AG10803 (cell line): ENCODE measurements around the gene MAN2A1.

ENCODE experiments used
- DNase-seq: peaks from one replicate; pipeline ENCODE4 v3.0.0; 2010; ENCODE audit warnings: low read depth
- H3K4me3 ChIP-seq: 2 replicates; pipeline ENCODE4 v1.5.1; 2011; ENCODE audit warnings: mild to moderate bottlenecking, low read length, control low read depth
- TF ChIP-seq, protein P1 (sequence below): conservative IDR thresholded peaks from 2 replicates; pipeline ENCODE4 v1.5.1; 2011; ENCODE audit warnings: mild to moderate bottlenecking, low read length, control low read depth, inconsistent platforms

MAN2A1 gene

GRCh38 chr5:109711673-109712072, 21.9 kb downstream of the MAN2A1 start:
- TF ChIP-seq, protein P1, sequence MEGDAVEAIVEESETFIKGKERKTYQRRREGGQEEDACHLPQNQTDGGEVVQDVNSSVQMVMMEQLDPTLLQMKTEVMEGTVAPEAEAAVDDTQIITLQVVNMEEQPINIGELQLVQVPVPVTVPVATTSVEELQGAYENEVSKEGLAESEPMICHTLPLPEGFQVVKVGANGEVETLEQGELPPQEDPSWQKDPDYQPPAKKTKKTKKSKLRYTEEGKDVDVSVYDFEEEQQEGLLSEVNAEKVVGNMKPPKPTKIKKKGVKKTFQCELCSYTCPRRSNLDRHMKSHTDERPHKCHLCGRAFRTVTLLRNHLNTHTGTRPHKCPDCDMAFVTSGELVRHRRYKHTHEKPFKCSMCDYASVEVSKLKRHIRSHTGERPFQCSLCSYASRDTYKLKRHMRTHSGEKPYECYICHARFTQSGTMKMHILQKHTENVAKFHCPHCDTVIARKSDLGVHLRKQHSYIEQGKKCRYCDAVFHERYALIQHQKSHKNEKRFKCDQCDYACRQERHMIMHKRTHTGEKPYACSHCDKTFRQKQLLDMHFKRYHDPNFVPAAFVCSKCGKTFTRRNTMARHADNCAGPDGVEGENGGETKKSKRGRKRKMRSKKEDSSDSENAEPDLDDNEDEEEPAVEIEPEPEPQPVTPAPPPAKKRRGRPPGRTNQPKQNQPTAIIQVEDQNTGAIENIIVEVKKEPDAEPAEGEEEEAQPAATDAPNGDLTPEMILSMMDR: no peak
- no peak for DNase-seq
- H3K4me3 ChIP-seq: no peak overlapping the region

DNA sequence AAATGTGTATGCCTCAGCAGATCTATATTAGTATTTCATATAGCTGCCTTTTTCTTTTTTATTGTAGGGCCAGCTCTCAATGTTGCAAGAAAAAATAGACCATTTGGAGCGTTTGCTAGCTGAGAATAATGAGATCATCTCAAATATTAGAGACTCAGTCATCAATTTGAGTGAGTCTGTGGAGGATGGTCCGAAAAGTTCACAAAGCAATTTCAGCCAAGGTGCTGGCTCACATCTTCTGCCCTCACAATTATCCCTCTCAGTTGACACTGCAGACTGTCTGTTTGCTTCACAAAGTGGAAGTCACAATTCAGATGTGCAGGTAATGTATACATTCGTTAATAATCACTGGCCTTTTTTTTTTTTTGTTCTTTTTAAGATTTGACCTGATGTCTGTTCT, 23.7 kb downstream of the MAN2A1 start:
- DNase-seq: no peak
- no peak overlapping the region for H3K4me3 ChIP-seq
- TF ChIP-seq, protein P1: no peak

DNA sequence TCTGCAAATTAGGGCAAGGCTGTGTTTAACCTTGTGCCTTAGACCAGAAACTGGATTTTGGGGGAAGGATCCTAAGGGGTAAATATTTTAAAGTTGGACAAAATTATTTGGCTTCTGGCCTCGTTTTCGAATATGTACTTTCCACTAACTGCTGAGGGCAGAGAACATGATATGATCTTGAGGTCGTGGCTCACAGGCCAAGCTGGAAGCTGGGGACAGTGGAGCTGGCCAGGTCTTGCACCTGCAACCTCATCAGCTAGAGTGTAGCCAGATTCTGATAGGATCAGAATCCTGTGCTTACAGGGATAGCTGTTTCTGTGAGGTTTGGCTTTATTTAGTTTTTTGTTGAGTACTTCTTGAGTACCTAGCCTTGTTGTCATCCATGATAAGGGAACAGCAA, 24.9 kb downstream of the MAN2A1 start:
- TF ChIP-seq, protein P1: no peak
- no peak for DNase-seq
- H3K4me3 ChIP-seq: no peak overlapping the region

DNA sequence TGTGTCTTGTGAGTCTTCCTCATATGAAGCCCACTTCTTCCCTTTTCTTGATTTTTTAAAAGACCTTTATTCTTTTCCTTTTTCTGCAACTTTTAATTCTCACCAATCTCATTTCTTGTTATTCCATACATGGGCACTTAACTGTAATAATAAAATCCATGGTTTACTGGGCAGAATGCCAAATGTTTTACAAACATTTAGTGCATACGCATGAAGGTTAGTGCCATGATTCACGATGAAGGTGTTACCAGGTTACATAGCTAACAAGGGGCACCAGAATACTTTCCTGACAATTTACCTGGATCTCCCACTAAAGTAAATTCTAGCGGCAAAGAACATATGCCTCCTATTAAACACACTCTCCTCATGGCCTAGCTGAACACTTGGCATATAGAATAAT, 28.5 kb downstream of the MAN2A1 start:
- no peak overlapping the region for H3K4me3 ChIP-seq
- no peak for DNase-seq
- TF ChIP-seq, protein P1: no peak

GRCh38 chr5:109718632-109719031, 28.9 kb downstream of the MAN2A1 start:
- TF ChIP-seq, protein P1: no peak
- no peak for DNase-seq
- no peak overlapping the region for H3K4me3 ChIP-seq

DNA sequence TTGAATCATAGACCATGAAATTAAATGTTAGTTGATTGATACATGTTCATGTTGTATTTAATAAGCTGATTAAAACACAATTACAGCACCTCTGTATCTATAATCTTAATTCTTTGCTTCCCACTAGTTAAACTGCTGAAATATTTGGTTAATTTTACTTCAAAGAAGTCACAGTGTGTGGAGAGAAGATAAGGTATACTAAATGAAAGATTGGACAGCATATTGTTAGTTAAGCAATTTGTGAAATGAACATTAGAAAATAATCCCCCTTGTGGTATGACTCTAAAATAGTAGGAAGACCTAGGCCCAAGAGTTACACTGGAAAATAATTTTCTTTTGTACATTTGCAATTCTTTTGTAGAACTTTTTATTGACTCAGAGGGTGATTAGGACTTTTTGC, 30.3 kb downstream of the MAN2A1 start:
- DNase-seq: no peak
- TF ChIP-seq, protein P1: no peak

GRCh38 chr5:109721741-109722140, 32.0 kb downstream of the MAN2A1 start:
- no peak overlapping the region for H3K4me3 ChIP-seq
- TF ChIP-seq, protein P1: no peak
- DNase-seq: no peak

More for the DNA sequence above, 30.3 kb downstream of the MAN2A1 start:
- H3K4me3 ChIP-seq: no peak overlapping the region
